K562 (cell line): ENCODE data around the gene PARP15. TPM values are rescaled to one million over a fixed set of nuclear protein-coding genes. Genes with fewer than 3 reads are reported as not detected.
A peak's percentile ranks its signal among the peaks of the same experiment; 100 is the strongest.

ENCODE experiments used
- ATAC-seq: fragments of 200-7000 bp; cut with Tn5 transposase; 3 replicates; pipeline ENCODE4 v1.9.1; 2020; ENCODE audit warnings: moderate library complexity
- BruUV-seq: library from RNA; stranded (reverse); fragments of 400-500 nt; replicated peaks from 2 replicates; lab custom pipeline; 2021; lab: Mats Ljungman, UMichigan
- CTCF ChIA-PET: fragments of 300-600 bp; formaldehyde crosslinking; extraction: SDS; loops from one replicate; lab custom pipeline; 2021; ENCODE audit warnings: low intra/inter-chr PET ratio; lab: Yijun Ruan, JAX
- POLR2A ChIA-PET: fragments of 300-600, 350-650 bp; sonication (Branson Sonifier 250); formaldehyde crosslinking; extraction: SDS; loops from one replicate; lab custom pipeline; 2021; ENCODE audit warnings: antibody characterized with exemption, inconsistent platforms; lab: Yijun Ruan, JAX
- DNase-seq, 4 experiments: peaks; one replicate each; pipeline versions ENCODE4 v3.0.0 to v3.0.0-alpha.2; 2011 to 2018; ENCODE audit warnings: low spot score in 3 of 4, mixed read lengths in 3 of 4; ENCODE audit errors: extremely low read depth in 1 of 4
- FAIRE-seq: peaks from 2 replicates; lab custom pipeline; 2011; peaks lifted over from hg19 to GRCh38; lab: Jason Lieb, UNC
- H2AFZ ChIP-seq: 2 replicates; pipeline ENCODE4 v1.6.0; 2011; ENCODE audit warnings: low read depth, low read length, control low read depth, inconsistent platforms
- H3K27ac ChIP-seq: fragments of 200-600 bp; 3 replicates; pipeline ENCODE4 v1.8.0; 2011; ENCODE audit warnings: low read depth, mild to moderate bottlenecking, control low read depth, inconsistent platforms, low read length, moderate library complexity, mixed read lengths; ENCODE audit errors: extremely low read depth
- H3K27me3 ChIP-seq, 2 experiments: fragments of 300-600 bp in 1 of 2; 2 replicates in 1 of 2; 3 replicates in 1 of 2; pipeline versions ENCODE4 v1.6.0 to v1.8.0; 2011; ENCODE audit warnings: inconsistent platforms in 2 of 2, low read length in 2 of 2, mild to moderate bottlenecking in 1 of 2, mixed read lengths in 1 of 2, moderate library complexity in 1 of 2; ENCODE audit not compliant: control insufficient read depth in 2 of 2, insufficient read depth in 2 of 2
- H3K36me3 ChIP-seq: fragments of 300-600 bp; 3 replicates; pipeline ENCODE4 v1.8.0; 2011; ENCODE audit warnings: mild to moderate bottlenecking, low read length, inconsistent platforms; ENCODE audit not compliant: control insufficient read depth, insufficient read depth
- H3K4me1 ChIP-seq, 2 experiments: fragments of 200-600 bp in 1 of 2; replicated peaks in 1 of 2; 2 replicates in 1 of 2; 3 replicates in 1 of 2; pipeline versions ENCODE4 v1.5.1 to v1.8.0; 2011; ENCODE audit warnings: inconsistent platforms in 2 of 2, low read length in 2 of 2, mild to moderate bottlenecking in 1 of 2, mixed read lengths in 1 of 2, moderate library complexity in 1 of 2; ENCODE audit not compliant: control insufficient read depth in 2 of 2, insufficient read depth in 2 of 2
- H3K4me2 ChIP-seq: 2 replicates; pipeline ENCODE4 v1.6.1; 2011; ENCODE audit warnings: low read length, control low read depth, inconsistent platforms, mixed read lengths; ENCODE audit not compliant: insufficient read depth
- H3K4me3 ChIP-seq: fragments of 200-600 bp; sonication (generic), shearing (Covaris generic); 2 replicates; pipeline ENCODE4 v1.5.1; 2016; ENCODE audit warnings: control low read depth, inconsistent platforms
- H3K79me2 ChIP-seq: fragments of 200-600 bp; 3 replicates; pipeline ENCODE4 v1.8.0; 2011; ENCODE audit warnings: low read length, inconsistent platforms; ENCODE audit not compliant: control insufficient read depth, insufficient read depth
- H3K9ac ChIP-seq, 2 experiments: 2 replicates each; pipeline versions ENCODE4 v1.6.0 to v1.6.1; 2011; ENCODE audit warnings: low read depth in 2 of 2, low read length in 2 of 2, control low read depth in 1 of 2, inconsistent platforms in 1 of 2, mild to moderate bottlenecking in 1 of 2, mixed read lengths in 1 of 2; ENCODE audit not compliant: insufficient read depth in 1 of 2
- H3K9me1 ChIP-seq: one replicate; pipeline ENCODE4 v1.6.0; 2011; ENCODE audit warnings: inconsistent platforms, mild to moderate bottlenecking, low read length, moderate library complexity; ENCODE audit not compliant: control insufficient read depth, insufficient read depth
- H3K9me3 ChIP-seq: replicated peaks from 2 replicates; pipeline ENCODE4 v1.5.1; 2011; ENCODE audit warnings: low read depth, low read length, inconsistent platforms; ENCODE audit not compliant: control insufficient read depth, insufficient read depth
- H4K20me1 ChIP-seq: replicated peaks from 2 replicates; pipeline ENCODE4 v1.6.1; 2011; ENCODE audit warnings: low read length, inconsistent platforms, mixed read lengths; ENCODE audit not compliant: control insufficient read depth, insufficient read depth
- ATF3 ChIP-seq, 2 experiments: fragments of 450-650 bp in 1 of 2; sonication (generic) in 1 of 2; formaldehyde crosslinking in 1 of 2; IDR thresholded peaks in 1 of 2; conservative IDR thresholded peaks in 1 of 2; 2 replicates each; pipeline versions ENCODE4 v1.6.1 to v1.8.1; 2016 to 2023; ENCODE audit warnings: mild to moderate bottlenecking in 2 of 2, moderate library complexity in 2 of 2, inconsistent platforms in 1 of 2, missing genetic modification reagents in 1 of 2
- BRD4 ChIP-seq: fragments of 200-600 bp; sonication (generic); IDR thresholded peaks from 2 replicates; pipeline ENCODE4 v1.6.1; 2017; ENCODE audit warnings: inconsistent platforms
- CBFA2T3 ChIP-seq: fragments of 450-650 bp; IDR thresholded peaks from 2 replicates; pipeline ENCODE4 v1.6.1; 2017
- FOSL1 ChIP-seq: fragments of 200-800 bp; sonication (Bioruptor generic); conservative IDR thresholded peaks from 2 replicates; pipeline ENCODE4 v1.6.1; 2016; ENCODE audit warnings: missing genetic modification characterization, missing compliant biosample characterization
- JUND ChIP-seq, 2 experiments: IDR thresholded peaks; 2 replicates in 1 of 2; 3 replicates in 1 of 2; pipeline ENCODE4 v1.6.1; 2011; ENCODE audit warnings: borderline replicate concordance in 2 of 2, low read depth in 2 of 2, low read length in 2 of 2, improper control_type of control experiment in 1 of 2, missing biosample characterization in 1 of 2, missing genetic modification characterization in 1 of 2, missing genetic modification reagents in 1 of 2
- PHB2 ChIP-seq: fragments of 450-650 bp; IDR thresholded peaks from 2 replicates; pipeline ENCODE4 v1.6.1; 2017; ENCODE audit warnings: low read depth
- ZNF184 ChIP-seq: sonication (generic); formaldehyde crosslinking; IDR thresholded peaks from 2 replicates; pipeline ENCODE4 v1.5.0; 2020; ENCODE audit warnings: missing genetic modification reagents
- WGBS: fragments of 100-300 bp; shearing (Covaris generic); methylation state at CpG from one replicate; pipeline ENCODE4 v1.1.6; 2016; ENCODE audit warnings: low coverage, mixed read lengths; ENCODE audit not compliant: insufficient coverage; ENCODE audit errors: missing lambda C conversion rate; 5-methylcytosine and 5-hydroxymethylcytosine counted together
- in situ Hi-C: fragments of 300-500 bp; cut with MboI; formaldehyde crosslinking; loops from 4 replicates; pipeline ENCODE4 v1.15.0; 2018; ENCODE audit warnings: inconsistent platforms, mixed read lengths
- intact Hi-C: fragments of 100-400 bp; cut with micrococcal nuclease; formaldehyde crosslinking; loops from 2 replicates; pipeline ENCODE4 v1.14.2; 2022
- polyA plus RNA-seq, 8 experiments: library from polyadenylated mRNA; depleted of rRNA in 4 of 8; stranded (reverse) in 5 of 8; unstranded in 3 of 8; fragments of >200 nt; fragmentation: Nextera tagmentation in 2 of 8; fragmentation: Illumina TruSeq in 1 of 8; extraction: Ambion mirVana in 2 of 8; extraction: Trizol in 1 of 8; gene quantifications; 2 replicates each; pipeline versions ENCODE4 v1.2.1 to v1.2.3, GENCODE V29; 2011 to 2014; ENCODE audit warnings: inconsistent platforms in 1 of 8, missing spikeins in 1 of 8
- total RNA-seq, 7 experiments: library from RNA; depleted of rRNA in 6 of 7; stranded (reverse); fragments of >200 nt in 6 of 7; fragmentation: Illumina TruSeq in 2 of 7; extraction: Trizol in 2 of 7; gene quantifications; 2 replicates each; pipeline versions ENCODE4 v1.2.1 to v1.2.3, GENCODE V29; 2011 to 2021; ENCODE audit warnings: low replicate concordance in 1 of 7

The PARP15 gene
- total and polyA plus RNA-seq, 9 of the 15 experiments (the other 6 are each of a cell fraction or from before 2014, with no cell fraction given), result 0.05 to 0.40 (median 0.13) TPM

- H4K20me1 ChIP-seq, result no peaks in the 10 kb centered on the region
- TF ChIP-seq CBFA2T3, result peak; percentile 20; the same call in 1 of the 2 replicates
- peak; percentile 62; the same call in 1 of the 2 replicates for TF ChIP-seq JUND (IDR thresholded peaks at IDR 0.05; ENCODE audit: borderline replicate concordance, low read depth, low read length)
- no peak for TF ChIP-seq JUND (tag; IDR thresholded peaks at IDR 0.05; ENCODE audit: borderline replicate concordance, low read depth, low read length)
- TF ChIP-seq FOSL1 (tag), result peak; percentile 87
- TF ChIP-seq ZNF184, result no peak
- TF ChIP-seq ATF3 (IDR thresholded peaks at IDR 0.05), result peak; percentile 60
- TF ChIP-seq ATF3 (CRISPR knock-in tag; conservative IDR thresholded peaks at IDR 0.05), result no peak
- TF ChIP-seq BRD4, result no peak
- no peak for TF ChIP-seq PHB2
- no peak overlapping the region for H3K4me2 ChIP-seq
- POLR2A ChIA-PET, result interaction anchor here (0.8 kb wide), 1 partner anchor 513 kb away, joined by 3 read pairs; no protein-coding TSS in a partner anchor
- H3K36me3 ChIP-seq, result 0 out of 3 replicates have a peak, but pooled peaks cover 2% of the 10 kb centered on the region
- H3K4me1 ChIP-seq, result no peaks in the 10 kb centered on the region
- ATAC-seq (peak; percentile 58; the same call in 2 of the 3 replicates), DNase-seq (peak; percentile 11 to 27 (median 16)), FAIRE-seq (peak; percentile 37)
- H3K27me3 ChIP-seq, result no peaks in the 10 kb centered on the region
- CTCF ChIA-PET, result no interaction called here
- 20% methylated on average over 1 of the region's 1 CpG for WGBS
- intact Hi-C loops, result no loop called here
- no peaks in the 10 kb centered on the region for H3K79me2 ChIP-seq
- H3K4me3 ChIP-seq, result no peak overlapping the region
- H3K27ac ChIP-seq, result no peak overlapping the region
- BruUV-seq, result no TSS peak
- H3K9ac ChIP-seq, result no peak overlapping the region
- no peaks in the 10 kb centered on the region for H3K9me1 ChIP-seq
- no peaks in the 10 kb centered on the region for H3K9me3 ChIP-seq
- H2AFZ ChIP-seq, result no peak overlapping the region
- in situ Hi-C loops, result no loop called here
Observed at GRCh38 chr3:122533931-122534334, 43.5 kb upstream of the PARP15 start.
